ENCODE data around the gene CIT.

DNA sequence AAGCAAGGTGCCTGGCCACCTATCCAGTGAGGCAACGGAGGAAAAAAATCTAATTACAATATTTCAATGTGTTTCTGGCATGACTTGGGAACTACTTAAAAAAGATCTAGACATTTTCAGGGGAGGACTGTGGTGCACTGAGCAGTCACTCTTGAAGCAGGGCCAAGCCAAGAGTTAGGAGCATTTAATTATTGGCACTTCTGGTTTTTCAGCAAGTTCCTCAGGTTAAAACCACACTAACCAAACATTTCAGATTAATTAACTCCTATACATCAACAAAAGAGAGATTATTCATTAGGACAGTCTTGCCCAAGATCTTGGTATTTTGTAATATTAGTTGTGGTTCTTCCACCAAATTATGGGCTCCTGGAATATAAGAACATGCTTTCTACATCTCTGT, 183.6 kb downstream of the CIT start:
- TF ChIP-seq, protein P1, sequence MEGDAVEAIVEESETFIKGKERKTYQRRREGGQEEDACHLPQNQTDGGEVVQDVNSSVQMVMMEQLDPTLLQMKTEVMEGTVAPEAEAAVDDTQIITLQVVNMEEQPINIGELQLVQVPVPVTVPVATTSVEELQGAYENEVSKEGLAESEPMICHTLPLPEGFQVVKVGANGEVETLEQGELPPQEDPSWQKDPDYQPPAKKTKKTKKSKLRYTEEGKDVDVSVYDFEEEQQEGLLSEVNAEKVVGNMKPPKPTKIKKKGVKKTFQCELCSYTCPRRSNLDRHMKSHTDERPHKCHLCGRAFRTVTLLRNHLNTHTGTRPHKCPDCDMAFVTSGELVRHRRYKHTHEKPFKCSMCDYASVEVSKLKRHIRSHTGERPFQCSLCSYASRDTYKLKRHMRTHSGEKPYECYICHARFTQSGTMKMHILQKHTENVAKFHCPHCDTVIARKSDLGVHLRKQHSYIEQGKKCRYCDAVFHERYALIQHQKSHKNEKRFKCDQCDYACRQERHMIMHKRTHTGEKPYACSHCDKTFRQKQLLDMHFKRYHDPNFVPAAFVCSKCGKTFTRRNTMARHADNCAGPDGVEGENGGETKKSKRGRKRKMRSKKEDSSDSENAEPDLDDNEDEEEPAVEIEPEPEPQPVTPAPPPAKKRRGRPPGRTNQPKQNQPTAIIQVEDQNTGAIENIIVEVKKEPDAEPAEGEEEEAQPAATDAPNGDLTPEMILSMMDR (IDR thresholded peaks at IDR 0.05): no peak
- peak in 1 of 2 donors; percentile 17 for TF ChIP-seq POLR2A (IDR thresholded peaks at IDR 0.05)

Measured in adrenal gland (tissue), 5 donors.